NCI-H2227 (cell line): ENCODE results near the gene NDUFS7.

Experiments used
- DNase-seq: peaks from one replicate; lab custom pipeline; 2025; ENCODE audit not compliant: unreplicated experiment; lab: John Stamatoyannopoulos, UW

The NDUFS7 gene

GRCh38 chr19:1431759-1432506 lies 48.2 kb downstream of the NDUFS7 start:
- no peak for DNase-seq

- DNase-seq: no peak
Observed at GRCh38 chr19:1432507-1432887, 48.8 kb downstream of the NDUFS7 start.

- DNase-seq: no peak
Observed at GRCh38 chr19:1433119-1434039, 49.7 kb downstream of the NDUFS7 start.

GRCh38 chr19:1434040-1434366 lies 50.3 kb downstream of the NDUFS7 start:
- DNase-seq: no peak

GRCh38 chr19:1434577-1435060 lies 50.9 kb downstream of the NDUFS7 start:
- no peak for DNase-seq

GRCh38 chr19:1435378-1435989 lies 51.8 kb downstream of the NDUFS7 start:
- DNase-seq: no peak

GRCh38 chr19:1437609-1438008 lies 53.9 kb downstream of the NDUFS7 start:
- DNase-seq: no peak

GRCh38 chr19:1438035-1438932 lies 54.6 kb downstream of the NDUFS7 start, which contains the start of gene RPS15:
TSS of gene RPS15 (plus strand) at chr19:1438396. CDS start at chr19:1438426, 30 bp downstream.
- DNase-seq: peak; percentile 94

GRCh38 chr19:1438933-1439354 lies 55.2 kb downstream of the NDUFS7 start:
- no peak for DNase-seq

- peak; percentile 39 for DNase-seq
Observed at GRCh38 chr19:1439525-1440417, 56.1 kb downstream of the NDUFS7 start.

GRCh38 chr19:1440418-1440801 lies 56.7 kb downstream of the NDUFS7 start:
- no peak for DNase-seq

- DNase-seq: no peak
Observed at GRCh38 chr19:1441022-1441426, 57.3 kb downstream of the NDUFS7 start.

GRCh38 chr19:1441677-1442438 lies 58.2 kb downstream of the NDUFS7 start:
- DNase-seq: no peak
